ENCODE measurements around the gene CNTLN. TPM values are rescaled to one million over a fixed set of nuclear protein-coding genes. Genes with fewer than 3 reads are reported as not detected.

The CNTLN gene
- total and polyA plus RNA-seq, 2 of the 8 experiments (the other 6 are each of a cell fraction or from before 2014, with no cell fraction given): 4.8 to 10.8 TPM

- TF ChIP-seq, protein P1, sequence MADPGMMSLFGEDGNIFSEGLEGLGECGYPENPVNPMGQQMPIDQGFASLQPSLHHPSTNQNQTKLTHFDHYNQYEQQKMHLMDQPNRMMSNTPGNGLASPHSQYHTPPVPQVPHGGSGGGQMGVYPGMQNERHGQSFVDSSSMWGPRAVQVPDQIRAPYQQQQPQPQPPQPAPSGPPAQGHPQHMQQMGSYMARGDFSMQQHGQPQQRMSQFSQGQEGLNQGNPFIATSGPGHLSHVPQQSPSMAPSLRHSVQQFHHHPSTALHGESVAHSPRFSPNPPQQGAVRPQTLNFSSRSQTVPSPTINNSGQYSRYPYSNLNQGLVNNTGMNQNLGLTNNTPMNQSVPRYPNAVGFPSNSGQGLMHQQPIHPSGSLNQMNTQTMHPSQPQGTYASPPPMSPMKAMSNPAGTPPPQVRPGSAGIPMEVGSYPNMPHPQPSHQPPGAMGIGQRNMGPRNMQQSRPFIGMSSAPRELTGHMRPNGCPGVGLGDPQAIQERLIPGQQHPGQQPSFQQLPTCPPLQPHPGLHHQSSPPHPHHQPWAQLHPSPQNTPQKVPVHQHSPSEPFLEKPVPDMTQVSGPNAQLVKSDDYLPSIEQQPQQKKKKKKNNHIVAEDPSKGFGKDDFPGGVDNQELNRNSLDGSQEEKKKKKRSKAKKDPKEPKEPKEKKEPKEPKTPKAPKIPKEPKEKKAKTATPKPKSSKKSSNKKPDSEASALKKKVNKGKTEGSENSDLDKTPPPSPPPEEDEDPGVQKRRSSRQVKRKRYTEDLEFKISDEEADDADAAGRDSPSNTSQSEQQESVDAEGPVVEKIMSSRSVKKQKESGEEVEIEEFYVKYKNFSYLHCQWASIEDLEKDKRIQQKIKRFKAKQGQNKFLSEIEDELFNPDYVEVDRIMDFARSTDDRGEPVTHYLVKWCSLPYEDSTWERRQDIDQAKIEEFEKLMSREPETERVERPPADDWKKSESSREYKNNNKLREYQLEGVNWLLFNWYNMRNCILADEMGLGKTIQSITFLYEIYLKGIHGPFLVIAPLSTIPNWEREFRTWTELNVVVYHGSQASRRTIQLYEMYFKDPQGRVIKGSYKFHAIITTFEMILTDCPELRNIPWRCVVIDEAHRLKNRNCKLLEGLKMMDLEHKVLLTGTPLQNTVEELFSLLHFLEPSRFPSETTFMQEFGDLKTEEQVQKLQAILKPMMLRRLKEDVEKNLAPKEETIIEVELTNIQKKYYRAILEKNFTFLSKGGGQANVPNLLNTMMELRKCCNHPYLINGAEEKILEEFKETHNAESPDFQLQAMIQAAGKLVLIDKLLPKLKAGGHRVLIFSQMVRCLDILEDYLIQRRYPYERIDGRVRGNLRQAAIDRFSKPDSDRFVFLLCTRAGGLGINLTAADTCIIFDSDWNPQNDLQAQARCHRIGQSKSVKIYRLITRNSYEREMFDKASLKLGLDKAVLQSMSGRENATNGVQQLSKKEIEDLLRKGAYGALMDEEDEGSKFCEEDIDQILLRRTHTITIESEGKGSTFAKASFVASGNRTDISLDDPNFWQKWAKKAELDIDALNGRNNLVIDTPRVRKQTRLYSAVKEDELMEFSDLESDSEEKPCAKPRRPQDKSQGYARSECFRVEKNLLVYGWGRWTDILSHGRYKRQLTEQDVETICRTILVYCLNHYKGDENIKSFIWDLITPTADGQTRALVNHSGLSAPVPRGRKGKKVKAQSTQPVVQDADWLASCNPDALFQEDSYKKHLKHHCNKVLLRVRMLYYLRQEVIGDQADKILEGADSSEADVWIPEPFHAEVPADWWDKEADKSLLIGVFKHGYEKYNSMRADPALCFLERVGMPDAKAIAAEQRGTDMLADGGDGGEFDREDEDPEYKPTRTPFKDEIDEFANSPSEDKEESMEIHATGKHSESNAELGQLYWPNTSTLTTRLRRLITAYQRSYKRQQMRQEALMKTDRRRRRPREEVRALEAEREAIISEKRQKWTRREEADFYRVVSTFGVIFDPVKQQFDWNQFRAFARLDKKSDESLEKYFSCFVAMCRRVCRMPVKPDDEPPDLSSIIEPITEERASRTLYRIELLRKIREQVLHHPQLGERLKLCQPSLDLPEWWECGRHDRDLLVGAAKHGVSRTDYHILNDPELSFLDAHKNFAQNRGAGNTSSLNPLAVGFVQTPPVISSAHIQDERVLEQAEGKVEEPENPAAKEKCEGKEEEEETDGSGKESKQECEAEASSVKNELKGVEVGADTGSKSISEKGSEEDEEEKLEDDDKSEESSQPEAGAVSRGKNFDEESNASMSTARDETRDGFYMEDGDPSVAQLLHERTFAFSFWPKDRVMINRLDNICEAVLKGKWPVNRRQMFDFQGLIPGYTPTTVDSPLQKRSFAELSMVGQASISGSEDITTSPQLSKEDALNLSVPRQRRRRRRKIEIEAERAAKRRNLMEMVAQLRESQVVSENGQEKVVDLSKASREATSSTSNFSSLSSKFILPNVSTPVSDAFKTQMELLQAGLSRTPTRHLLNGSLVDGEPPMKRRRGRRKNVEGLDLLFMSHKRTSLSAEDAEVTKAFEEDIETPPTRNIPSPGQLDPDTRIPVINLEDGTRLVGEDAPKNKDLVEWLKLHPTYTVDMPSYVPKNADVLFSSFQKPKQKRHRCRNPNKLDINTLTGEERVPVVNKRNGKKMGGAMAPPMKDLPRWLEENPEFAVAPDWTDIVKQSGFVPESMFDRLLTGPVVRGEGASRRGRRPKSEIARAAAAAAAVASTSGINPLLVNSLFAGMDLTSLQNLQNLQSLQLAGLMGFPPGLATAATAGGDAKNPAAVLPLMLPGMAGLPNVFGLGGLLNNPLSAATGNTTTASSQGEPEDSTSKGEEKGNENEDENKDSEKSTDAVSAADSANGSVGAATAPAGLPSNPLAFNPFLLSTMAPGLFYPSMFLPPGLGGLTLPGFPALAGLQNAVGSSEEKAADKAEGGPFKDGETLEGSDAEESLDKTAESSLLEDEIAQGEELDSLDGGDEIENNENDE (IDR thresholded peaks at IDR 0.05; ENCODE audit: insufficient replicate concordance, low read length): no peak
- TF ChIP-seq EZH2 (IDR thresholded peaks at IDR 0.05; ENCODE audit: low read depth, low read length, severe bottlenecking): no peak
- no peak for TF ChIP-seq NRF1 (IDR thresholded peaks at IDR 0.05; ENCODE audit: low read depth, low read length)
- TF ChIP-seq GTF2F1 (IDR thresholded peaks at IDR 0.05; ENCODE audit: borderline replicate concordance, low read depth, low read length): no peak
- TF ChIP-seq MAX (IDR thresholded peaks at IDR 0.05): no peak
- TF ChIP-seq SIN3A (conservative IDR thresholded peaks at IDR 0.05 in 1 of 2, IDR thresholded peaks at IDR 0.05 in 1 of 2; ENCODE audit: low read depth in 1 of 2, low read length in 2 of 2): no peak
- no peak for TF ChIP-seq CHD1 (IDR thresholded peaks at IDR 0.05; ENCODE audit: low read depth, low read length)
- no peak for TF ChIP-seq TBP (IDR thresholded peaks at IDR 0.05; ENCODE audit: low read depth, low read length)
These were observed 193.5 kb downstream of the CNTLN start (continued) for GRCh38 chr9:17328331-17328730.
